GM21390 (cell line): ENCODE measurements around the gene SYT12.
"Not testable (repeated sequence)": the region's sequence is repeated elsewhere in the genome, so short reads cannot be mapped to it uniquely, and the experiment has no call there.

Experiments used
- ATAC-seq: cut with Tn5 transposase; IDR thresholded peaks from one replicate; pipeline ENCODE4 v1.9.1; 2021; ENCODE audit not compliant: unreplicated experiment

SYT12 gene, protein sequence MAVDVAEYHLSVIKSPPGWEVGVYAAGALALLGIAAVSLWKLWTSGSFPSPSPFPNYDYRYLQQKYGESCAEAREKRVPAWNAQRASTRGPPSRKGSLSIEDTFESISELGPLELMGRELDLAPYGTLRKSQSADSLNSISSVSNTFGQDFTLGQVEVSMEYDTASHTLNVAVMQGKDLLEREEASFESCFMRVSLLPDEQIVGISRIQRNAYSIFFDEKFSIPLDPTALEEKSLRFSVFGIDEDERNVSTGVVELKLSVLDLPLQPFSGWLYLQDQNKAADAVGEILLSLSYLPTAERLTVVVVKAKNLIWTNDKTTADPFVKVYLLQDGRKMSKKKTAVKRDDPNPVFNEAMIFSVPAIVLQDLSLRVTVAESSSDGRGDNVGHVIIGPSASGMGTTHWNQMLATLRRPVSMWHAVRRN

GRCh38 chr11:67022961-67023956 lies at the start of gene SYT12:
SYT12 (plus strand) TSS chr11:67023134; CDS start chr11:67030145, 7,011 bp downstream.
- no peak for ATAC-seq

GRCh38 chr11:66973956-66974580 lies 48.9 kb upstream of the SYT12 start:
- no peak for ATAC-seq

DNA sequence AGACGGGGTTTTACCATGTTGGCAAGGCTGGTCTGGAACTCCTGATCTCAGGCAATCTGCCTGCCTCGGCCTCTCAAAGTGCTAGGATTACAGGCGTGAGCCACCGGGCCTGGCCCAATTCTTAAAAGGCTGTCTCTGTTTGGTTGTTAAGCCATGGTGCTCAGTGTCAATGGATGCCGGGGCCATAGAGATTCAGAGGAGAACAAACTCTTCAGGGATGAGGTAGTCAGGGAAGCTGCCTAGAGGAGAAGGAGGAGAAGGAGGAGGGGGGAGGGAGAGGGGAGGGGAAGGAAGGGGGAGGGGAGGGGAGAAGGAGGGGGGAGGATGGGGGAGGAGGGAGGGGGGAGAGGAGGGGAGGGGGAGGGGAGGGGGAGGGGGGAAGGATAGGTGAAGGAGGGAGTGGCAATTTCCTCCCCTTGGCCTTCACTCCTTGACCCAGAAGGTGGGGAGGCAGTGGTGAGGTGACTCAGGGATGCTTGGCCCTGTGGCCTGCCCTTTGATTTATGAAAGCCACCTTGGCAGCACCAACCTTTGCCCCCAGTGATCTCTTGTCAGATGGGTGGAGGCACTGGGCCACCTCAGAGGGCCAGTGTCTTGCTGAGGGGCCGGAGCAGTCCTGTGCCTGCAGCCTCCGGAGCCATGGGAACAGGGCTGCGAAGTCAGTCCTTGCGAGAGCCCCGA lies 48.1 kb upstream of the SYT12 start, which contains the start of gene C11orf86:
C11orf86 (plus strand) TSS at position 581 of the 681 bp plus-strand sequence; CDS start at position 640, 59 bp downstream.
- ATAC-seq: no peak

GRCh38 chr11:66975405-66976027 lies 47.4 kb upstream of the SYT12 start:
- no peak for ATAC-seq

DNA sequence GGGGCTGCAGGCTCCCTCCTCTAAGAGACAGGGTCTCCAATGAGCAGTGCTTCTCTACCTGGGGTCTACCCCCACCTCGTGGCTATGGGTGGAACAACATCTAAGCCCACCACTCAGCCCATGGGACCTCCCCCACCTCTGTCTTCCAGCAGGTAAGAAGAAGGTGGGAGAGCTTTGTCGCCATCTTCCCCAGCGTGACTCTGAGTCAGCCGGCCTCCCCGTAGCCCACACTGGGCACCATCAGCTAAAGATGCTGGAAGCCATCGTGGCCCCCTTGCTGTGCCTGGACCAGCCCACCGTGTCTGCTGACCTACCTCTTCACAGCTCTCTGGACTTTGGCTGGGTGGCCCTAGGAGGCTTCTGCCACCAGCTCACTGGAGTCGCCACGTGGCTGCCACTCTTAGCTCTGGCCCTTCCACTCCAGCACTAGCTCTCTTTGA lies 46.9 kb upstream of the SYT12 start:
- no peak for ATAC-seq

- ATAC-seq: no peak
Measured at GRCh38 chr11:66976925-66977324, 46.0 kb upstream of the SYT12 start.

- ATAC-seq: no peak
Measured at GRCh38 chr11:66978229-66978628, 44.7 kb upstream of the SYT12 start.

DNA sequence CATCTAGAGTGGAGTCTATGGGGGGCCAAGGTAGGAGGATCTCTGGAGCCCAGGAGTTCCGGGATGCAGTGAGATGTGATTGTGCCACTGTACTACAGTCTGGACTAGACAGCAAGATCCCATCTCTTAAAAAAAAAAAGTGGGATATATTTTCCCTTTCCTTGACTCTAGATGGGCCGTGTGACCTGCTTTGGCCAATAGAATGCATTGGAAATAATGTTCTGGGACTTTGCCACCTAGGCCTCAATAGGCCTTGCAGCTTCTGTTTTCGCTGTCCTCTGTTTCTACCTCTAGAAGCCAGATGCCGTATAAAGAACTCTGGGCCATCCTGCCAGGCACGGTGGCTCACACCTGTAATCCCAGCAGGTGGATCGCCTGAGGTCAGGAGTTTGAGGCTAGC lies 44.2 kb upstream of the SYT12 start:
- ATAC-seq: no peak

DNA sequence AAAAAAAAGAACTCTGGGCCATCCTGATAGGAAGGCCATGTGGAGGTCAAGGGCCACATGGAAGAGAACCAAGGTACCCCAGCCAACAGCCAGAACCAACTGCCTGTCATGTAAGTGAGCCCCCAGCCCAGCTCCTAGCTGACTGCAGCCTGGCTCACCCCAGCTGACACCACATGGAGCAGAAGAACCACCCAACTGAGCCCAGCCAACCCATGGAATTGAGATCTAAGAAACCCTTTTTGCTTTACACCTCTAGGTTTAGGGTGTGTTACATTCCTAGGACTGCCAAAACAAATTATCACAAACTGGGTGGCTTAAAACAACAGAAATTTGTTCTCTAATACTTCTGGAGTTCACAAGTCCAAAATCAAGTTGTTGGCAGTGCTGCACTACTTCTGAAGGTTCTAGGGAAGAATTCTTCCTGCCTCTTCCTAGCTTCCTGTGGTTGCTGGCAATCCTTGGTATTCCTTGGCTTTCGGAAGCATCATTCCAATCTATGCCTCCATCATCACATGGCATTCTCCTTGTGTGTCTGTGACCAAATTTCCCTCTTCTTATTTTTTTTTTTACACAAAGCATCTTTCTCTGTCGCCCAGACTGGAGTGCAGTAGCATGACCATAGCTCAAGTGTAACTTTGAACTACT lies 43.5 kb upstream of the SYT12 start:
- ATAC-seq: no peak

GRCh38 chr11:66981976-66982578 lies 40.9 kb upstream of the SYT12 start:
- no peak for ATAC-seq

DNA sequence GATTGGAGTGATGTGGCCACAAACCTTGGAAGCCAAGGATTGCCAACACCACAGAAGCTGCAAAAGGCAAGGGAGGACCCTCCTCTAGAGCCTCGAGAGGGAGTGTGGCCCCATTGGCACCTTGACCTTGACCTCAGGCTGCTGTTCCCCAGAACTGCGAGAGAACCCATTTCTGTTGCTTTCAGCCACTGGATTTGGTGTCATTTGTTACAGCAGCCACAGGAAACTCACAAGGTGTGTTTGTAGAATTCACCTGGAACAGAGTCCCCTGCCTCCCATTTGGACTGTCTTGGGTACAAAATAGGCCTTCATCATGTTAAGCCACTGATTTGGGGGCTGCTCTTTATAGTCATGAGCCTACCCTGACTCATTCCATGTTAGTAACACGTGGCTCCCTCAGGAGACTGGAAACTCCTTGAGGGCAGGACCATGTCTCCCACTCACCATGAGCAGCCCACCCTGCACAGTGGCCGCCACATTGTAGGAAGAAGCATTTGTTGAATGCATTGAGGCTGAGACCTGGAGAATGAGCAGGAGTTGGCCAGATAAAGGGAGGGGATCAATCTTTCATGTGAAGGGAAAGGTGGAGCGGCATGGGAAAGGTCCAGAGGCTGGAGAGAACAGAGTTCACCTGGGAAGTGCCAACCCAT lies 39.5 kb upstream of the SYT12 start:
- no peak for ATAC-seq

DNA sequence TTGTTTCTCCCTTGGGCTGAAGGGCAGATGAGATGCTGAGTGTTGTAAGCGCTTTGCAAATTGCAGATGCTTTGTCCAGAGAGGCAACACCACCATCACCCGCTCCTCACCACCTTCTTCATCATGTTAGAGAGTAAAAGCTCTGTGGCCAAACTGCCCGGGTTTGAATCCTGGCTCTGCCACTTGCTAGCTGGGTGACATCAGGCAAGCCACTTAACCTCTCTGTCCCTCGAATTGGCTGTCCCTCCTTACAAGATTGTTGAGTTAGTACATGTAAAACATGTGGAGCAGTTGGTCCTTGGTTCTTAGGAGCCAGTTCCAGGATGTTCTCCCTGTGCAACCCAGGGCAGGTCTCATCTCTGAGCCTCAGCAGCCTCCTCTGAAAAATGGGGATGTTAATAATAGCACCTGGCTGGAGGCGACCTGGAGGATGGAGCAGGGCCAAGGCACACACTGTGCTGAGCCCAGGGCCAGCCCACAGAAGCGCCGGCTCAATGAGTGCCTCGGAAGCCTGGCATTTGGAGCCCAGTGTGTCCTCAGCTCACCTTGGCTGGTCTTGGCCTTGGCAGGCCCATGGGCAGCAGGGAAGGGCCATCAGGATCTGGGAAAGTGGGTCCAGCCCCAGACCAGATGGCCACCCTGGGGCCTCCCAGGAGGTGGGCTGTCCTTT lies 37.3 kb upstream of the SYT12 start:
- ATAC-seq: no peak

DNA sequence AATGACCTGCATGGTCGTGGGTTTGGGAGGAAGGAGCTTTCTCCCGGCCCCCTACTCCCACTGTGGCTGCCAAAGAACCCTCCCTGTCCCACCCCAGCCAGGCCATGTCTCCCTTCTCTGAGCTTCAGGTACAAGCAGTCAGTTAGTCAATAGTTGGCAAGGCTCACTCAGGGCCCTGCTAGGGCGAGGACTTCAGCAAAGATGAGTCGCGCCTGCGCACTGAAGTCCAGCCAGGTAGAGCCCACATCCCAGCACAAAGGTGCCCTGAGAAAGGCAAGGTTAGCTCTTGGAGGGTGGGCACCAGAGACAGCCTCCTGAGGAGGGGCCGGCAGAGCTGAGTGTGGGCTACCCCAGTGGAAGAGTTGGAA lies 36.8 kb upstream of the SYT12 start:
- no peak for ATAC-seq

- ATAC-seq: no peak
Measured at GRCh38 chr11:66987158-66987620, 35.7 kb upstream of the SYT12 start.

DNA sequence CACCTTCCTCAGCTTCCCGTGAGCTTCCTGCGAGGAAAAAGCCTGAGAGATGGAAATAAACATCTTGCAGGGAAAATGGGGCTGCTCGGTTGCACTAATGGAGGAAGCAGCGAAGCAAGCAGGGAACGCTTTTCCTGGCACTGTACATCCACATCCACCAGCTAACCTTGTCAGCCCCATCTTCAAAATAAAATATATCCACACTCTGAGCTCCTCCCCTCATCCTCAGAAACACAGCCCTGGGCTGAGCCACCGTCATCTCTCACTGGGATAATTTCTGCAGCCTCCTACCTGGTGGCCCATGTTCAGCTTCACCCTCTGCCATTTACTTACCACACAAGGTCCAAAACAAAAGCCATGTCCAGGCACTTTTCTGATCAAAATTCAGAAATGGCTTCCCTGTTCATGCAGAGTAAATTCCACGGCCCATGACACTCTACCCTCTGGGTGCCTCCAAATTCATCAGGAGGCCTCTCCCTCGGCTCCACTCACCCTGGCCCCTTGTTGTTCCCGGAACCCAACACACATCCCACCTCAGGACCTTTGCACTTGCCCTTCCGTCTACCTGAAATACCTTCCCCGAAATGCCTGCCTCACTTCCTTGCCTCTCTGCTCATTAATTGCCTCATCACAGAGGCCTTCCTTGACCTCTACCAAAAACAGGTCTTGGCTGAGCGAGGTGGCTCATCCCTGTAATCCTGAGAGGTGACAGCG lies 34.9 kb upstream of the SYT12 start:
- no peak for ATAC-seq

DNA sequence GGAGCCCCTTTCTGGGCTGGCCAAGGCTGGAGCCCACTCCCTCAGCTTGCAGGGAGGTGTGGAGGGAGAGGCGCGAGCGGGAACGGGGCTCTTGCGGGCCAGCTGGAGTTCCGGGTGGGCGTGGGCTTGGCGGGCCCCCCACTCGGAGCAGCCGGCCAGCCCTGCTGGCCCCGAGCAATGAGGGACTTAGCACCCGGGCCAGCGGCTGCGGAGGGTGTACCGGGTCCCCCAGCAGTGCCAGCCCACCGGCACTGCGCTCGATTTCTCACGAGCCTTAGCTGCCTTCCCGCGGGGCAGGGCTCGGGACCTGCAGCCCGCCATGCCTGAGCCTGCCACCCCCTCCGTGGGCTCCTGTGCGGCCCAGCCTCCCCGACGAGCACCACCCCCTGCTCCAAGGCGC lies 34.2 kb upstream of the SYT12 start:
- not testable (repeated sequence) for ATAC-seq

- ATAC-seq: not testable (repeated sequence)
Measured at GRCh38 chr11:66989360-66989759, 33.6 kb upstream of the SYT12 start.
